ENCODE results near the gene ADRA1B. TPM values are rescaled to one million over a fixed set of nuclear protein-coding genes. Genes with fewer than 3 reads are reported as not detected.

Gene ADRA1B
- total RNA-seq, 2 donors from 2014 or later, result 0.60 to 0.68 TPM

DNA sequence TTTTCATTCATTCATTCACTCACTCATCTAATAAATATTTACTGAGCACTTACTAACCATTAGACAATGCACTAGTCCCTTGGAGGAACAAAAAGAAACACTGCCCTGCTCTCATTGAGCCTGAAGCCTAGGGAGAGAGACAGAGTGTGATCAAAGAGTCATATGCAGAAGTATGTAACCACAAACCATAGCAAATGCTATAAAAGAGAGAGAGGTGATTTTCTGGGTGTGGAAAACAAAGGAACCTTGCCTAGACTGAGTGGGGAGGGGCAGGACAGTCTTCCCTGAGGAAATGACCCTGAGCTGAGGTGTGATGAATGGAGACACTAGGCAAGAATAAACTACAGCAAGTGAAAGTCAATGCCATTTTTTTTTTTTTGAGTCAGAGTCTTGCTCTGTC lies 10.8 kb upstream of the ADRA1B start:
- H3K27ac Mint-ChIP-seq, result no peak overlapping the region
- Histone ChIP-seq H3K36me3 (ENCODE audit: control insufficient read depth, insufficient read depth, low read length) (no peaks in the 10 kb centered on the region), H3K4me3 (ENCODE audit: low read length) (no peak overlapping the region), H3K9ac (ENCODE audit: extremely low read depth, low read length, poor library complexity, severe bottlenecking) (no peak overlapping the region), H3K9me3 (ENCODE audit: control insufficient read depth, low read length) (no peaks in the 10 kb centered on the region), H3K4me1 (ENCODE audit: control insufficient read depth, insufficient read depth, low read length) (no peaks in the 10 kb centered on the region), H3K27me3 (ENCODE audit: control insufficient read depth, insufficient read depth, low read length, poor library complexity, severe bottlenecking) (no peaks in the 10 kb centered on the region), H3K27ac (ENCODE audit: low read depth, low read length) (no peak overlapping the region)
- no peak overlapping the region for H3K4me3 Mint-ChIP-seq
- peaks cover 11% of the 10 kb centered on the region for H3K4me1 Mint-ChIP-seq
- DNase-seq, result no peak
- no peaks in the 10 kb centered on the region for H3K27me3 Mint-ChIP-seq (ENCODE audit: insufficient read depth)
- TF ChIP-seq CTCF (conservative IDR thresholded peaks at IDR 0.05), result no peak
- no peaks in the 10 kb centered on the region for H3K36me3 Mint-ChIP-seq (ENCODE audit: low read depth)
- H3K9me3 Mint-ChIP-seq, result no peaks in the 10 kb centered on the region

DNA sequence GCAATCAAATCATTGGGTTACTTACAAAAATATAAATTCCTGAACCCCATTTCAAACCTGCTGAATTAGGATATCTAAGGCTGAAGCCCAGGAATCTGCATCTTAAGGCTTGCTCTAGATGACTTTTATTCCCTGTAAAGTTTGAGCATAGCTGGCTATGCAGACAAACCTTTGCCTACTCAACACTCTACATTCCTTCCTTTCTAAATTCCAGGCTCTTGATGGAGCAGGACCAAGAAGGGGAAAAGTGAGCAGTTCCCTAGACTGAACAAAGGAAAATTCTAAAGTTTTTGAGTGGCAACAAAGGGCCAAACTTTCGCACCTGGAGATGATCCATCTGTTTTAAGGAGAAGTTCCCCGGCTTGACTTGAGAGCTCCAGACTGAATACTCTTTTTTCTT lies 9.8 kb upstream of the ADRA1B start:
- no peak overlapping the region for H3K27ac Mint-ChIP-seq

GRCh38 chr5:159906943-159907342 lies 9.3 kb upstream of the ADRA1B start:
- H3K4me3 Mint-ChIP-seq, result no peak overlapping the region
- H3K36me3 Mint-ChIP-seq (ENCODE audit: low read depth), result no peaks in the 10 kb centered on the region
- H3K27me3 Mint-ChIP-seq (ENCODE audit: insufficient read depth), result no peaks in the 10 kb centered on the region
- H3K27ac Mint-ChIP-seq, result no peak overlapping the region
- Histone ChIP-seq H3K9me3 (ENCODE audit: control insufficient read depth, low read length) (no peaks in the 10 kb centered on the region), H3K4me1 (ENCODE audit: control insufficient read depth, insufficient read depth, low read length) (no peaks in the 10 kb centered on the region), H3K27me3 (ENCODE audit: control insufficient read depth, insufficient read depth, low read length, poor library complexity, severe bottlenecking) (no peaks in the 10 kb centered on the region), H3K27ac (ENCODE audit: low read depth, low read length) (no peak overlapping the region), H3K9ac (ENCODE audit: extremely low read depth, low read length, poor library complexity, severe bottlenecking) (no peak overlapping the region), H3K36me3 (ENCODE audit: control insufficient read depth, insufficient read depth, low read length) (no peaks in the 10 kb centered on the region), H3K4me3 (ENCODE audit: low read length) (no peak overlapping the region)
- WGBS, 2 experiments (ENCODE audit: insufficient coverage in 1 of 2, insufficient read length in 1 of 2), result 90 to 100% methylated on average over 1 to 3 of the region's 3 CpGs
- no peak for DNase-seq
- no peaks in the 10 kb centered on the region for H3K9me3 Mint-ChIP-seq
- peaks cover 16% of the 10 kb centered on the region for H3K4me1 Mint-ChIP-seq
- no peak for TF ChIP-seq CTCF (conservative IDR thresholded peaks at IDR 0.05)

More for the DNA sequence above, 9.8 kb upstream of the ADRA1B start:
- no peak overlapping the region for H3K27ac ChIP-seq (ENCODE audit: low read depth, low read length)
- H3K4me1 ChIP-seq (ENCODE audit: control insufficient read depth, insufficient read depth, low read length), result no peaks in the 10 kb centered on the region
- no peak overlapping the region for H3K4me3 ChIP-seq (ENCODE audit: low read length)
- Mint-ChIP-seq H3K27me3 (ENCODE audit: insufficient read depth) (no peaks in the 10 kb centered on the region), H3K4me3 (no peak overlapping the region), H3K9me3 (no peaks in the 10 kb centered on the region), H3K36me3 (ENCODE audit: low read depth) (no peaks in the 10 kb centered on the region), H3K4me1 (peaks cover 13% of the 10 kb centered on the region)
- no peaks in the 10 kb centered on the region for H3K36me3 ChIP-seq (ENCODE audit: control insufficient read depth, insufficient read depth, low read length)
- no peak overlapping the region for H3K9ac ChIP-seq (ENCODE audit: extremely low read depth, low read length, poor library complexity, severe bottlenecking)
- no peaks in the 10 kb centered on the region for H3K9me3 ChIP-seq (ENCODE audit: control insufficient read depth, low read length)
- no peak for DNase-seq
- no peak for TF ChIP-seq CTCF (conservative IDR thresholded peaks at IDR 0.05)
- 88 to 94% methylated on average over 2 of the region's 2 CpGs for WGBS, 2 experiments (ENCODE audit: insufficient coverage in 1 of 2, insufficient read length in 1 of 2)
- no peaks in the 10 kb centered on the region for H3K27me3 ChIP-seq (ENCODE audit: control insufficient read depth, insufficient read depth, low read length, poor library complexity, severe bottlenecking)
